AG04449 (cell line): ENCODE data around the gene MALRD1.

Experiments used
- CTCF ChIA-PET: fragments of 350-600 bp; formaldehyde crosslinking; extraction: SDS; loops from one replicate; lab custom pipeline; 2021; ENCODE audit warnings: antibody characterized with exemption; lab: Yijun Ruan, JAX
- POLR2A ChIA-PET: fragments of 400-600, 350-600 bp; formaldehyde crosslinking; extraction: SDS; loops from one replicate; lab custom pipeline; 2020; ENCODE audit warnings: antibody characterized with exemption, inconsistent platforms; lab: Yijun Ruan, JAX
- DNase-seq: peaks from one replicate; pipeline ENCODE4 v3.0.0-alpha.2; 2010; ENCODE audit warnings: low read depth, low spot score
- H3K4me3 ChIP-seq: 2 replicates; pipeline ENCODE4 v1.5.1; 2011; ENCODE audit warnings: low read depth, mild to moderate bottlenecking, control low read depth, low read length
- CTCF ChIP-seq: IDR thresholded peaks from one replicate; pipeline ENCODE4 v1.5.1; 2011; ENCODE audit warnings: mild to moderate bottlenecking, moderate library complexity, low read length, control low read depth, inconsistent platforms; ENCODE audit not compliant: insufficient read depth; ENCODE audit errors: missing control alignments

The MALRD1 gene

GRCh38 chr10:19431622-19432351 is 383.2 kb downstream of the MALRD1 start:
- H3K4me3 ChIP-seq, result no peak overlapping the region
- TF ChIP-seq CTCF, result no peak
- CTCF ChIA-PET, result no interaction called here
- no peak for DNase-seq
- POLR2A ChIA-PET, result no interaction called here

GRCh38 chr10:19449860-19450259 is 401.3 kb downstream of the MALRD1 start:
- no peak for TF ChIP-seq CTCF
- ChIA-PET POLR2A (no interaction called here), CTCF (no interaction called here)
- no peak overlapping the region for H3K4me3 ChIP-seq
- DNase-seq, result no peak

- ChIA-PET POLR2A (no interaction called here), CTCF (no interaction called here)
- DNase-seq, result no peak
- H3K4me3 ChIP-seq, result no peak overlapping the region
- no peak for TF ChIP-seq CTCF
Observed at GRCh38 chr10:19451356-19451755, 402.8 kb downstream of the MALRD1 start.

GRCh38 chr10:19451937-19452336 is 403.3 kb downstream of the MALRD1 start:
- no peak overlapping the region for H3K4me3 ChIP-seq
- POLR2A ChIA-PET, result no interaction called here
- CTCF ChIA-PET, result no interaction called here
- no peak for TF ChIP-seq CTCF
- DNase-seq, result no peak

GRCh38 chr10:19453967-19454366 is 405.4 kb downstream of the MALRD1 start:
- ChIA-PET POLR2A (no interaction called here), CTCF (no interaction called here)
- no peak overlapping the region for H3K4me3 ChIP-seq
- no peak for TF ChIP-seq CTCF
- DNase-seq, result no peak

GRCh38 chr10:19461588-19461987 is 413.0 kb downstream of the MALRD1 start:
- POLR2A ChIA-PET, result no interaction called here
- H3K4me3 ChIP-seq, result no peak overlapping the region
- no peak for TF ChIP-seq CTCF
- CTCF ChIA-PET, result no interaction called here
- no peak for DNase-seq
